Esophagus squamous epithelium (tissue), 5 donors: ENCODE results near the gene INPP4B. TPM values are rescaled to one million over a fixed set of nuclear protein-coding genes. Genes with fewer than 3 reads are reported as not detected.

Experiments used
- DNase-seq: peaks from one replicate; lab custom pipeline; 2025; lab: John Stamatoyannopoulos, UW
- H3K27ac ChIP-seq, 4 donors: fragments of 200-600 bp; sonication (generic); one replicate each; pipeline ENCODE4 v1.5.1; 2016 to 2019; ENCODE audit warnings: mild to moderate bottlenecking in 1 of 4
- H3K27me3 ChIP-seq, 4 donors: fragments of 200-600 bp; sonication (generic); 1 replicate in 3 of 4; 2 replicates in 1 of 4; pipeline versions ENCODE4 v1.5.1 to v1.6.0; 2017 to 2021; ENCODE audit warnings: antibody characterized with exemption in 1 of 4
- H3K36me3 ChIP-seq, 3 donors: fragments of 200-600 bp; sonication (generic); one replicate each; pipeline ENCODE4 v1.5.1; 2016 to 2019
- H3K4me1 ChIP-seq, 3 donors: fragments of 200-600 bp; sonication (generic); one replicate each; pipeline ENCODE4 v1.5.1; 2017 to 2019
- H3K4me3 ChIP-seq, 4 donors: fragments of 200-600 bp; sonication (generic); 1 replicate in 3 of 4; 2 replicates in 1 of 4; pipeline ENCODE4 v1.5.1; 2016 to 2019; ENCODE audit warnings: mild to moderate bottlenecking in 2 of 4, moderate library complexity in 1 of 4
- H3K9me3 ChIP-seq, 3 donors: fragments of 200-600 bp; sonication (generic); one replicate each; pipeline ENCODE4 v1.5.1; 2016 to 2019
- CTCF ChIP-seq, 6 experiments: fragments of 450-650 bp in 4 of 6; fragments of 200-600 bp in 2 of 6; sonication (generic) in 2 of 6; IDR thresholded peaks; one replicate each; pipeline ENCODE4 v1.5.1; 2016 to 2019; ENCODE audit warnings: antibody characterized with exemption in 6 of 6, mild to moderate bottlenecking in 4 of 6, moderate library complexity in 4 of 6
- POLR2A ChIP-seq, 4 donors: fragments of 450-650 bp; IDR thresholded peaks; one replicate each; pipeline ENCODE4 v1.6.1; 2017; ENCODE audit warnings: antibody characterized with exemption in 4 of 4, mild to moderate bottlenecking in 4 of 4, moderate library complexity in 3 of 4
- WGBS, 2 donors: methylation state at CpG; one replicate each; pipeline ENCODE4 v1.1.5; 2018; 5-methylcytosine and 5-hydroxymethylcytosine counted together
- intact Hi-C: fragments of 100-400 bp; cut with DNase I; formaldehyde crosslinking; loops from one replicate; pipeline ENCODE4 v1.15.0; 2022
- total RNA-seq, 4 donors: library from RNA; depleted of rRNA; stranded (reverse); fragments of >200 nt; gene quantifications; one replicate each; pipeline ENCODE4 v1.1.0, GENCODE V29; 2016
- donor health status: DM: yes; HTN: yes; CAD: no.

Gene INPP4B
- total RNA-seq, 4 donors from 2014 or later = 14.3 to 49.7 (median 21.3) TPM

GRCh38 chr4:142563682-142564291, 282.3 kb downstream of the INPP4B start:
- Histone ChIP-seq H3K36me3 (no peaks in the 10 kb centered on the region), H3K9me3 (no peaks in the 10 kb centered on the region), H3K27me3 (no peaks in the 10 kb centered on the region), H3K27ac (no peak overlapping the region), H3K4me3 (no peak overlapping the region), H3K4me1 (peaks cover 0 to 19% (median 0%) of the 10 kb centered on the region in 3 donors)
- DNase-seq = no peak
- intact Hi-C loops = no loop called here
- WGBS, 2 donors = 70 to 86% methylated on average over 6 of the region's 6 CpGs
- TF ChIP-seq CTCF (IDR thresholded peaks at IDR 0.05) = no peak
- TF ChIP-seq POLR2A (IDR thresholded peaks at IDR 0.05) = no peak

- Histone ChIP-seq H3K27me3 (no peaks in the 10 kb centered on the region), H3K27ac (no peak overlapping the region), H3K9me3 (no peaks in the 10 kb centered on the region), H3K4me3 (no peak overlapping the region), H3K4me1 (peaks cover 0 to 4% (median 0%) of the 10 kb centered on the region in 3 donors), H3K36me3 (no peaks in the 10 kb centered on the region)
- TF ChIP-seq POLR2A (IDR thresholded peaks at IDR 0.05) = no peak
- TF ChIP-seq CTCF (IDR thresholded peaks at IDR 0.05) = no peak
- 92 to 94% methylated on average over 2 to 4 of the region's 4 CpGs for WGBS, 2 donors
- intact Hi-C loops = no loop called here
- DNase-seq = no peak
Observed at GRCh38 chr4:142559986-142560385, 286.1 kb downstream of the INPP4B start.

GRCh38 chr4:142558851-142559250, 287.2 kb downstream of the INPP4B start:
- WGBS, 2 donors = 67 to 77% methylated on average over 4 of the region's 4 CpGs
- Histone ChIP-seq H3K4me1 (peaks cover 0 to 4% (median 0%) of the 10 kb centered on the region in 3 donors), H3K4me3 (no peak overlapping the region), H3K27me3 (no peaks in the 10 kb centered on the region), H3K27ac (no peak overlapping the region), H3K9me3 (no peaks in the 10 kb centered on the region), H3K36me3 (no peaks in the 10 kb centered on the region)
- no peak for TF ChIP-seq POLR2A (IDR thresholded peaks at IDR 0.05)
- no peak for TF ChIP-seq CTCF (IDR thresholded peaks at IDR 0.05)
- DNase-seq = no peak
- intact Hi-C loops = no loop called here

GRCh38 chr4:142557239-142557801, 288.8 kb downstream of the INPP4B start:
- WGBS, 2 donors = 85 to 90% methylated on average over 4 of the region's 4 CpGs
- TF ChIP-seq CTCF (IDR thresholded peaks at IDR 0.05) (no peak), POLR2A (IDR thresholded peaks at IDR 0.05) (no peak)
- intact Hi-C loops = no loop called here

GRCh38 chr4:142556570-142557238, 289.4 kb downstream of the INPP4B start:
- Histone ChIP-seq H3K9me3 (no peaks in the 10 kb centered on the region), H3K4me3 (no peak overlapping the region), H3K27me3 (no peaks in the 10 kb centered on the region), H3K27ac (no peak overlapping the region), H3K36me3 (no peaks in the 10 kb centered on the region), H3K4me1 (peaks cover 0 to 4% (median 0%) of the 10 kb centered on the region in 3 donors)
- no peak for DNase-seq
- intact Hi-C loops = no loop called here
- no peak for TF ChIP-seq CTCF (IDR thresholded peaks at IDR 0.05)
- no peak for TF ChIP-seq POLR2A (IDR thresholded peaks at IDR 0.05)
- 82 to 94% methylated on average over 8 to 9 of the region's 9 CpGs for WGBS, 2 donors

More at GRCh38 chr4:142557239-142557801, 288.8 kb downstream of the INPP4B start:
- no peak for DNase-seq
- Histone ChIP-seq H3K4me3 (no peak overlapping the region), H3K4me1 (peaks cover 0 to 4% (median 0%) of the 10 kb centered on the region in 3 donors), H3K36me3 (no peaks in the 10 kb centered on the region), H3K27me3 (no peaks in the 10 kb centered on the region), H3K27ac (no peak overlapping the region), H3K9me3 (no peaks in the 10 kb centered on the region)
